Measurements from ENCODE around the gene IBTK.

- TF ChIP-seq POLR2A (IDR thresholded peaks at IDR 0.05; ENCODE audit: low read depth, low read length) (no peak), POLR2AphosphoS5 (IDR thresholded peaks at IDR 0.05; ENCODE audit: low read depth, low read length) (no peak), POU2F2 (IDR thresholded peaks at IDR 0.05; ENCODE audit: low read depth, low read length) (no peak)
Measured at GRCh38 chr6:82197784-82198183, 49.8 kb downstream of the IBTK start.

Data from GM12891 (cell line).